ENCODE results near the gene FAM184B. TPM values are rescaled to one million over a fixed set of nuclear protein-coding genes. Genes with fewer than 3 reads are reported as not detected.
A peak's percentile ranks its signal among the peaks of the same experiment; 100 is the strongest.

Gene FAM184B
- total RNA-seq, 1 experiment from 2014 or later: not detected

GRCh38 chr4:17597517-17597916 is 183.9 kb downstream of the FAM184B start:
- Mint-ChIP-seq H3K9me3 (ENCODE audit: unreplicated experiment) (no peaks in the 10 kb centered on the region), H3K27me3 (ENCODE audit: insufficient read depth, unreplicated experiment) (no peaks in the 10 kb centered on the region), H3K36me3 (ENCODE audit: insufficient read depth, unreplicated experiment) (peaks cover 18% of the 10 kb centered on the region), H3K4me1 (ENCODE audit: low read depth, unreplicated experiment) (no peaks in the 10 kb centered on the region), H3K27ac (ENCODE audit: unreplicated experiment) (no peak overlapping the region), H3K4me3 (ENCODE audit: unreplicated experiment) (no peak overlapping the region)
- DNase-seq: peak in 1 of 2 experiments; percentile 62
- Histone ChIP-seq H3K27me3 (replicated peaks; ENCODE audit: control insufficient read depth, insufficient read depth, low read length) (no peaks in the 10 kb centered on the region), H3K36me3 (ENCODE audit: control insufficient read depth, insufficient read depth, low read length) (no peaks in the 10 kb centered on the region; the same call in 1 of the 2 replicates), H3K9me3 (no peaks in the 10 kb centered on the region), H3K4me1 (no peaks in the 10 kb centered on the region), H3K4me3 (ENCODE audit: low read depth, low read length) (no peak overlapping the region)
- ChIA-PET POLR2A (no interaction called here), CTCF (no interaction called here)
- TF ChIP-seq CTCF (IDR thresholded peaks at IDR 0.05; ENCODE audit: insufficient read depth in 1 of 2, low read depth in 1 of 2, low read length in 1 of 2, severe bottlenecking in 1 of 2, unreplicated experiment in 1 of 2): peak in 1 of 2 experiments; percentile 62
- intact Hi-C loops (cut with micrococcal nuclease; ENCODE audit: unreplicated experiment): loop anchor here (1.0 to 5.0 kb wide), 5 partner anchors 17 to 210 kb away; partner anchors contain the start of gene MED28
- no TSS peak for BruUV-seq (replicated peaks)

GRCh38 chr4:17595471-17596005 is 185.9 kb downstream of the FAM184B start:
- Mint-ChIP-seq H3K27me3 (ENCODE audit: insufficient read depth, unreplicated experiment) (no peaks in the 10 kb centered on the region), H3K36me3 (ENCODE audit: insufficient read depth, unreplicated experiment) (peaks cover 33% of the 10 kb centered on the region), H3K9me3 (ENCODE audit: unreplicated experiment) (no peaks in the 10 kb centered on the region), H3K4me3 (ENCODE audit: unreplicated experiment) (no peak overlapping the region), H3K27ac (ENCODE audit: unreplicated experiment) (no peak overlapping the region), H3K4me1 (ENCODE audit: low read depth, unreplicated experiment) (no peaks in the 10 kb centered on the region)
- ChIA-PET CTCF (no interaction called here), POLR2A (no interaction called here)
- TF ChIP-seq CTCF (IDR thresholded peaks at IDR 0.05; ENCODE audit: insufficient read depth in 1 of 2, low read depth in 1 of 2, low read length in 1 of 2, severe bottlenecking in 1 of 2, unreplicated experiment in 1 of 2): no peak
- intact Hi-C loops (cut with micrococcal nuclease; ENCODE audit: unreplicated experiment): loop anchor here (5.0 kb wide), 1 partner anchor 212 kb away; no protein-coding TSS in a partner anchor
- Histone ChIP-seq H3K4me3 (ENCODE audit: low read depth, low read length) (no peak overlapping the region), H3K27me3 (replicated peaks; ENCODE audit: control insufficient read depth, insufficient read depth, low read length) (no peaks in the 10 kb centered on the region), H3K36me3 (ENCODE audit: control insufficient read depth, insufficient read depth, low read length) (no peaks in the 10 kb centered on the region; the same call in 1 of the 2 replicates), H3K9me3 (no peaks in the 10 kb centered on the region), H3K4me1 (no peaks in the 10 kb centered on the region)
- DNase-seq: no peak
- BruUV-seq (replicated peaks): no TSS peak

GRCh38 chr4:17589355-17589754 is 192.1 kb downstream of the FAM184B start:
- ChIA-PET POLR2A (no interaction called here), CTCF (no interaction called here)
- H3K27ac Mint-ChIP-seq (ENCODE audit: unreplicated experiment): no peak overlapping the region

More at GRCh38 chr4:17589355-17589754, 192.1 kb downstream of the FAM184B start:
- Mint-ChIP-seq H3K36me3 (ENCODE audit: insufficient read depth, unreplicated experiment) (peaks cover 62% of the 10 kb centered on the region), H3K27me3 (ENCODE audit: insufficient read depth, unreplicated experiment) (no peaks in the 10 kb centered on the region), H3K4me1 (ENCODE audit: low read depth, unreplicated experiment) (no peaks in the 10 kb centered on the region), H3K4me3 (ENCODE audit: unreplicated experiment) (no peak overlapping the region), H3K9me3 (ENCODE audit: unreplicated experiment) (no peaks in the 10 kb centered on the region)
- no peaks in the 10 kb centered on the region; the same call in 1 of the 2 replicates for H3K36me3 ChIP-seq (ENCODE audit: control insufficient read depth, insufficient read depth, low read length)
- H3K27me3 ChIP-seq (replicated peaks; ENCODE audit: control insufficient read depth, insufficient read depth, low read length): no peaks in the 10 kb centered on the region
- no TSS peak for BruUV-seq (replicated peaks)
- H3K9me3 ChIP-seq: no peaks in the 10 kb centered on the region
- no peak for DNase-seq
- no peak for TF ChIP-seq CTCF (IDR thresholded peaks at IDR 0.05; ENCODE audit: insufficient read depth in 1 of 2, low read depth in 1 of 2, low read length in 1 of 2, severe bottlenecking in 1 of 2, unreplicated experiment in 1 of 2)
- H3K4me1 ChIP-seq: no peaks in the 10 kb centered on the region
- H3K4me3 ChIP-seq (ENCODE audit: low read depth, low read length): no peak overlapping the region
- intact Hi-C loops (cut with micrococcal nuclease; ENCODE audit: unreplicated experiment): no loop called here
